Keratinocyte (primary cell): ENCODE results near the gene REG1B. TPM values are rescaled to one million over a fixed set of nuclear protein-coding genes. Genes with fewer than 3 reads are reported as not detected.

Source experiments
- DNase-seq: peaks from one replicate; pipeline ENCODE4 v3.0.0-alpha.2; 2011; ENCODE audit warnings: low read depth, missing footprints, low spot score
- FAIRE-seq: peaks from 2 replicates; lab custom pipeline; 2011; peaks lifted over from hg19 to GRCh38; lab: Jason Lieb, UNC
- H2AFZ ChIP-seq: 2 replicates; pipeline ENCODE4 v1.6.0; 2012; ENCODE audit warnings: low read length, control low read depth, inconsistent platforms; ENCODE audit not compliant: control insufficient read depth
- H3K27ac ChIP-seq: 2 replicates; pipeline ENCODE4 v1.5.1; 2011; ENCODE audit warnings: low read length; ENCODE audit not compliant: control insufficient read depth, insufficient read depth
- H3K27me3 ChIP-seq: 3 replicates; pipeline ENCODE4 v1.6.0; 2011; ENCODE audit warnings: low read length; ENCODE audit not compliant: control insufficient read depth, insufficient read depth; ENCODE audit errors: extremely low read depth
- H3K36me3 ChIP-seq, 2 experiments: 2 replicates in 1 of 2; 3 replicates in 1 of 2; pipeline ENCODE4 v1.5.1; 2011; ENCODE audit warnings: low read length in 2 of 2, mild to moderate bottlenecking in 1 of 2; ENCODE audit not compliant: control insufficient read depth in 2 of 2, insufficient read depth in 2 of 2; ENCODE audit errors: extremely low read depth in 1 of 2
- H3K4me1 ChIP-seq: 3 replicates; pipeline ENCODE4 v1.5.1; 2011; ENCODE audit warnings: low read length; ENCODE audit not compliant: control insufficient read depth, insufficient read depth; ENCODE audit errors: extremely low read depth
- H3K4me2 ChIP-seq: 3 replicates; pipeline ENCODE4 v1.6.0; 2011; ENCODE audit warnings: low read depth, low read length; ENCODE audit not compliant: control insufficient read depth, insufficient read depth; ENCODE audit errors: extremely low read depth
- H3K4me3 ChIP-seq, 3 experiments: fragments of 200-600 bp in 1 of 3; sonication (generic) in 1 of 3; 2 replicates in 2 of 3; 3 replicates in 1 of 3; pipeline ENCODE4 v1.5.1; 2011 to 2016; ENCODE audit warnings: low read length in 3 of 3, mild to moderate bottlenecking in 3 of 3, control low read depth in 2 of 3, inconsistent platforms in 1 of 3, low read depth in 1 of 3, mixed read lengths in 1 of 3, mixed run types in 1 of 3, moderate library complexity in 1 of 3; ENCODE audit not compliant: control insufficient read depth in 2 of 3, insufficient read depth in 2 of 3; ENCODE audit errors: extremely low read depth in 1 of 3
- H3K79me2 ChIP-seq: 2 replicates; pipeline ENCODE4 v1.6.0; 2012; ENCODE audit warnings: low read length; ENCODE audit not compliant: control insufficient read depth, insufficient read depth
- H3K9ac ChIP-seq: 3 replicates; pipeline ENCODE4 v1.6.0; 2011; ENCODE audit warnings: low read length; ENCODE audit not compliant: control insufficient read depth, insufficient read depth; ENCODE audit errors: extremely low read depth
- H3K9me1 ChIP-seq: 3 replicates; pipeline ENCODE4 v1.6.0; 2011; ENCODE audit warnings: low read length; ENCODE audit not compliant: control insufficient read depth, insufficient read depth; ENCODE audit errors: extremely low read depth
- H3K9me3 ChIP-seq: 2 replicates; pipeline ENCODE4 v1.5.1; 2012; ENCODE audit warnings: low read depth, low read length; ENCODE audit not compliant: control insufficient read depth
- H4K20me1 ChIP-seq: 3 replicates; pipeline ENCODE4 v1.6.0; 2011; ENCODE audit warnings: low read length; ENCODE audit not compliant: control insufficient read depth, insufficient read depth; ENCODE audit errors: extremely low read depth
- EZH2 ChIP-seq: IDR thresholded peaks from one replicate; pipeline ENCODE4 v1.6.1; 2012; ENCODE audit warnings: inconsistent platforms, mild to moderate bottlenecking, low read length, moderate library complexity
- dilution Hi-C: fragments of 300-500 bp; cut with MboI; formaldehyde crosslinking; loops from one replicate; pipeline ENCODE4 v1.7.0; 2020; ENCODE audit warnings: low sequenced_read_pairs; ENCODE audit not compliant: extremely low pct_ligation_motif_present
- polyA plus RNA-seq, 5 experiments: library from polyadenylated mRNA; depleted of rRNA in 3 of 5; stranded (reverse) in 3 of 5; stranded (forward) in 1 of 5; unstranded in 1 of 5; fragments of >200 nt; gene quantifications; 1 replicate in 1 of 5; 2 replicates in 3 of 5; 3 replicates in 1 of 5; pipeline versions ENCODE4 v1.2.1 to v1.2.3, GENCODE V29; 2011 to 2012; ENCODE audit warnings: missing spikeins in 2 of 5, low read depth in 1 of 5, low replicate concordance in 1 of 5
- TF ChIP-seq, protein P1 (sequence below), 3 experiments: IDR thresholded peaks in 1 of 3; conservative IDR thresholded peaks in 1 of 3; optimal IDR thresholded peaks in 1 of 3; 2 replicates in 2 of 3; 3 replicates in 1 of 3; pipeline versions ENCODE3 to v1.5.1; 2011; ENCODE audit warnings: low read length in 3 of 3, mild to moderate bottlenecking in 3 of 3, moderate library complexity in 2 of 3, control low read depth in 1 of 3, inconsistent platforms in 1 of 3; ENCODE audit not compliant: insufficient read depth in 2 of 3; ENCODE audit errors: extremely low read depth in 1 of 3

The REG1B gene
- polyA plus RNA-seq, 1 donor (not counting 4 experiments of a cell fraction or from before 2014, with no cell fraction given): not detected

DNA sequence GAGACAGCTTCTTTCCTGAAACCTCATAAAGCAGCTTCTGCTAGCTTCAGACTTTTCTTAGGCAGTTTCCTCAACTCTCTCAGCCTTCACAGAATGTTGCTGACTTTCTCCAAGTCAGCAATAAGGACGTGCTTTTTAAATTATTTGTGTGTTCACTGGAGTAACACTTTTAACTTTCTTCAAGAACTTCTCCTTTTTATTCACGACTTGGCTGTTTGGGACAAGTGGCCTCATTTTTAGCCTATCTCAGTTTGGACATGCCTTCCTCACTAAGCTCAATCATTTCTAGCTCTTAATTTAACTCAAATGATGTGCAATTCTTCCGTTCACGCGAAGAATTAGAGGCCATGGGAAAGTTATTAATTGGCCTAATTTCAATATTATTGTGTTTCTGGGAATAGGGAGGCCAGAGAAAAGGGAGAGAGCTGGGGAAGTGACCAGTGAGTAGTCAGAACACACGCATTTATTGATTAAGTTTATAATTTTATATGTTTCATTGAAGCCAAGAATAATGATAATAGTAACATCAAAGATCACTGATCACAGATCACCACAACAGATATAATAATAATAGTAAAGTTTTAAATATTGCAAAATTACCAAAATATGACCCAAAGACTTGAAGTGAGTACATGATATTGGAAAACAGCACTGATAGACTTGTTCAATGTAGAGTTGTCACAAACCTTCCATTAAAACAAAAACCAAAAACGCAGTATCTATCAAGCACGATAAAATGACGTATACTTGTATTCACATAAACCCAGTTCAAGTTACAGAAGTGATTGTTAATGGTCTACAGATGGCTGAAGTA is 37.3 kb upstream of the REG1B start:
- Histone ChIP-seq H3K27me3 (no peaks in the 10 kb centered on the region), H3K4me1 (no peaks in the 10 kb centered on the region), H3K4me2 (no peak overlapping the region), H2AFZ (no peak overlapping the region), H3K9me1 (no peaks in the 10 kb centered on the region), H3K4me3 (no peak overlapping the region), H3K9me3 (no peaks in the 10 kb centered on the region), H4K20me1 (no peaks in the 10 kb centered on the region), H3K9ac (no peak overlapping the region), H3K36me3 (no peaks in the 10 kb centered on the region), H3K27ac (no peak overlapping the region), H3K79me2 (no peaks in the 10 kb centered on the region)
- TF ChIP-seq, protein P1, sequence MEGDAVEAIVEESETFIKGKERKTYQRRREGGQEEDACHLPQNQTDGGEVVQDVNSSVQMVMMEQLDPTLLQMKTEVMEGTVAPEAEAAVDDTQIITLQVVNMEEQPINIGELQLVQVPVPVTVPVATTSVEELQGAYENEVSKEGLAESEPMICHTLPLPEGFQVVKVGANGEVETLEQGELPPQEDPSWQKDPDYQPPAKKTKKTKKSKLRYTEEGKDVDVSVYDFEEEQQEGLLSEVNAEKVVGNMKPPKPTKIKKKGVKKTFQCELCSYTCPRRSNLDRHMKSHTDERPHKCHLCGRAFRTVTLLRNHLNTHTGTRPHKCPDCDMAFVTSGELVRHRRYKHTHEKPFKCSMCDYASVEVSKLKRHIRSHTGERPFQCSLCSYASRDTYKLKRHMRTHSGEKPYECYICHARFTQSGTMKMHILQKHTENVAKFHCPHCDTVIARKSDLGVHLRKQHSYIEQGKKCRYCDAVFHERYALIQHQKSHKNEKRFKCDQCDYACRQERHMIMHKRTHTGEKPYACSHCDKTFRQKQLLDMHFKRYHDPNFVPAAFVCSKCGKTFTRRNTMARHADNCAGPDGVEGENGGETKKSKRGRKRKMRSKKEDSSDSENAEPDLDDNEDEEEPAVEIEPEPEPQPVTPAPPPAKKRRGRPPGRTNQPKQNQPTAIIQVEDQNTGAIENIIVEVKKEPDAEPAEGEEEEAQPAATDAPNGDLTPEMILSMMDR (optimal IDR thresholded peaks at IDR 0.05 in 1 of 3, IDR thresholded peaks at IDR 0.05 in 1 of 3, conservative IDR thresholded peaks at IDR 0.05 in 1 of 3; ENCODE audit: extremely low read depth in 1 of 3, insufficient read depth in 2 of 3, low read length in 3 of 3): no peak
- TF ChIP-seq EZH2: no peak
- FAIRE-seq: no peak
- no peak for DNase-seq
- dilution Hi-C loops: no loop called here

DNA sequence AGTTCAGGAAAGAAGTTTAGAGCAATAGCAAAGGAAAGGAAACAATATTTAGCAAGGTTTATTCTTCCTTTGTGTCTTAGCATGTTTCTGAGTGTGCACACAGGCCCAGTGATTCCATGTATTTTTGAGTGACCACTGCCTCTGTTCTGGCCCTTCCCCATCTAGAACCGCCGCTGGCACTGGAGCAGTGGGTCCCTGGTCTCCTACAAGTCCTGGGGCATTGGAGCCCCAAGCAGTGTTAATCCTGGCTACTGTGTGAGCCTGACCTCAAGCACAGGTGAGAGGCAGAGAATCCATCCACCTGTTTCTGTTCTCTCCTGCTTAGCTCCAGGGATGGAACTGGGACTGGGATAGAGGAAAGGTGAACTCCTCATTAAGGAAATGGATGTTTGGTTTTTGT is 34.9 kb upstream of the REG1B start:
- DNase-seq: no peak
- no peaks in the 10 kb centered on the region for H3K9me1 ChIP-seq
- no peak overlapping the region for H2AFZ ChIP-seq
- TF ChIP-seq, protein P1 (optimal IDR thresholded peaks at IDR 0.05 in 1 of 3, IDR thresholded peaks at IDR 0.05 in 1 of 3, conservative IDR thresholded peaks at IDR 0.05 in 1 of 3; ENCODE audit: extremely low read depth in 1 of 3, insufficient read depth in 2 of 3, low read length in 3 of 3): no peak
- no peak for TF ChIP-seq EZH2
- no peaks in the 10 kb centered on the region for H3K4me1 ChIP-seq
- H3K36me3 ChIP-seq: no peaks in the 10 kb centered on the region
- no peak overlapping the region for H3K4me2 ChIP-seq
- no peak overlapping the region for H3K27ac ChIP-seq
- no peak overlapping the region for H3K4me3 ChIP-seq
- FAIRE-seq: no peak
- no peak overlapping the region for H3K9ac ChIP-seq
- H3K79me2 ChIP-seq: no peaks in the 10 kb centered on the region
- H3K27me3 ChIP-seq: no peaks in the 10 kb centered on the region
- H4K20me1 ChIP-seq: no peaks in the 10 kb centered on the region
- H3K9me3 ChIP-seq: no peaks in the 10 kb centered on the region
- dilution Hi-C loops: no loop called here
